Activated B cell treated with CpG ODN at 0.5 μM for 24 hours (primary cell): ENCODE data around the gene CTSC. TPM values are rescaled to one million over a fixed set of nuclear protein-coding genes. Genes with fewer than 3 reads are reported as not detected.

Experiments used
- total RNA-seq: library from RNA; stranded (reverse); gene quantifications from 2 replicates; pipeline ENCODE4 v1.2.3, GENCODE V29; 2022

Gene CTSC
- total RNA-seq, 1 donor from 2014 or later: 31.2 TPM

Other genes starting within 250 kb of the CTSC start
- 0.24 and 0.46 TPM in 2 replicates for gene RAB38, start 162.3 kb downstream of the CTSC start, total RNA-seq